HL-60 (cell line): ENCODE data around the gene EPC1.

Experiments
- DNase-seq, 2 experiments: peaks; one replicate each; pipeline ENCODE4 v3.0.0-alpha.2; 2010 to 2020; ENCODE audit warnings: low read depth in 1 of 2, low spot score in 1 of 2
- H3K27ac ChIP-seq: fragments of 250-450 bp; sonication (Bioruptor Pico); replicated peaks from 2 replicates; pipeline ENCODE4 v1.5.1; 2020; ENCODE audit warnings: mild to moderate bottlenecking, moderate library complexity
- H3K27me3 ChIP-seq: fragments of 250-450 bp; sonication (Bioruptor Pico); 2 replicates; pipeline ENCODE4 v1.5.1; 2021; ENCODE audit warnings: mild to moderate bottlenecking, moderate library complexity; ENCODE audit not compliant: insufficient read depth, poor library complexity, severe bottlenecking
- H3K4me3 ChIP-seq: replicated peaks from 2 replicates; pipeline ENCODE4 v1.5.1; 2011; ENCODE audit warnings: mild to moderate bottlenecking, control low read depth, low read length; ENCODE audit not compliant: insufficient read depth
- CTCF ChIP-seq: IDR thresholded peaks from one replicate; pipeline ENCODE4 v1.5.1; 2011; ENCODE audit warnings: low read length, control low read depth, inconsistent platforms; ENCODE audit not compliant: insufficient read depth
- GABPA ChIP-seq: IDR thresholded peaks from 2 replicates; pipeline ENCODE4 v1.6.1; 2012; ENCODE audit warnings: low read depth
- POLR2AphosphoS5 ChIP-seq: IDR thresholded peaks from 2 replicates; pipeline ENCODE4 v1.6.1; 2012; ENCODE audit warnings: low read depth
- REST ChIP-seq: IDR thresholded peaks from 2 replicates; pipeline ENCODE4 v1.6.1; 2012; ENCODE audit warnings: low read depth; ENCODE audit not compliant: insufficient replicate concordance
- SPI1 ChIP-seq: IDR thresholded peaks from 2 replicates; pipeline ENCODE4 v1.6.1; 2012; ENCODE audit warnings: low read depth, mild to moderate bottlenecking, borderline replicate concordance

EPC1 gene

GRCh38 chr10:32246685-32247084 is 100.3 kb downstream of the EPC1 start:
- no peak for DNase-seq
- TF ChIP-seq GABPA (no peak), POLR2AphosphoS5 (no peak), CTCF (no peak), REST (no peak), SPI1 (no peak)

GRCh38 chr10:32245760-32246159 is 101.2 kb downstream of the EPC1 start:
- DNase-seq, result no peak
- no peak for TF ChIP-seq CTCF
- no peak for TF ChIP-seq GABPA
- no peak for TF ChIP-seq SPI1
- TF ChIP-seq POLR2AphosphoS5, result no peak
- TF ChIP-seq REST, result no peak
- H3K4me3 ChIP-seq, result no peak overlapping the region
- H3K27ac ChIP-seq, result no peak overlapping the region
- H3K27me3 ChIP-seq, result no peaks in the 10 kb centered on the region

More at GRCh38 chr10:32246685-32247084, 100.3 kb downstream of the EPC1 start:
- no peak overlapping the region for H3K4me3 ChIP-seq
- no peaks in the 10 kb centered on the region for H3K27me3 ChIP-seq
- H3K27ac ChIP-seq, result no peak overlapping the region

GRCh38 chr10:32244421-32245207 is 102.3 kb downstream of the EPC1 start:
- no peak overlapping the region for H3K4me3 ChIP-seq
- DNase-seq, result no peak
- H3K27ac ChIP-seq, result no peak overlapping the region
- no peaks in the 10 kb centered on the region for H3K27me3 ChIP-seq
- no peak for TF ChIP-seq POLR2AphosphoS5
- no peak for TF ChIP-seq REST
- TF ChIP-seq GABPA, result no peak
- no peak for TF ChIP-seq SPI1
- no peak for TF ChIP-seq CTCF
